H9 (cell line): ENCODE data around the gene TICRR. TPM values are rescaled to one million over a fixed set of nuclear protein-coding genes. Genes with fewer than 3 reads are reported as not detected.

Source experiments
- DNase-seq: peaks from one replicate; pipeline ENCODE4 v3.0.0-alpha.2; 2017
- H2AFZ ChIP-seq: one replicate; pipeline ENCODE4 v1.6.1; 2013; ENCODE audit warnings: mild to moderate bottlenecking, low read length, control low read depth, moderate library complexity
- H2AK5ac ChIP-seq: 2 replicates; pipeline ENCODE4 v1.6.1; 2013; ENCODE audit warnings: low read length, control low read depth, mixed read lengths; ENCODE audit not compliant: insufficient read length
- H2BK120ac ChIP-seq: one replicate; pipeline ENCODE4 v1.6.1; 2013; ENCODE audit warnings: low read depth, mild to moderate bottlenecking, low read length, control low read depth, inconsistent platforms; ENCODE audit not compliant: poor library complexity, severe bottlenecking
- H2BK12ac ChIP-seq: 2 replicates; pipeline ENCODE4 v1.6.1; 2013; ENCODE audit warnings: low read length, control low read depth, mixed read lengths, low read depth; ENCODE audit not compliant: insufficient read length
- H2BK15ac ChIP-seq: 2 replicates; pipeline ENCODE4 v1.6.1; 2013; ENCODE audit warnings: low read depth, low read length, control low read depth
- H2BK20ac ChIP-seq: one replicate; pipeline ENCODE4 v1.6.1; 2013; ENCODE audit warnings: low read depth, mild to moderate bottlenecking, low read length, control low read depth, inconsistent platforms; ENCODE audit not compliant: poor library complexity, severe bottlenecking
- H2BK5ac ChIP-seq: 2 replicates; pipeline ENCODE4 v1.6.1; 2013; ENCODE audit warnings: low read length, control low read depth, mixed read lengths; ENCODE audit not compliant: insufficient read length
- H3K14ac ChIP-seq: 2 replicates; pipeline ENCODE4 v1.6.1; 2013; ENCODE audit warnings: low read length, control low read depth; ENCODE audit not compliant: insufficient read depth
- H3K18ac ChIP-seq: 2 replicates; pipeline ENCODE4 v1.6.1; 2013; ENCODE audit warnings: low read depth, mild to moderate bottlenecking, mixed read lengths, low read length, control low read depth; ENCODE audit not compliant: insufficient read length
- H3K23ac ChIP-seq: 2 replicates; pipeline ENCODE4 v1.6.1; 2013; ENCODE audit warnings: low read length, control low read depth, mixed read lengths, low read depth; ENCODE audit not compliant: insufficient read length
- H3K23me2 ChIP-seq: 2 replicates; pipeline ENCODE4 v1.6.1; 2013; ENCODE audit warnings: low read depth, mild to moderate bottlenecking, mixed read lengths, low read length, control low read depth; ENCODE audit not compliant: insufficient read length, poor library complexity, severe bottlenecking
- H3K27ac ChIP-seq: 2 replicates; pipeline ENCODE4 v1.5.1; 2013; ENCODE audit warnings: low read length, control low read depth, mixed read lengths, low read depth; ENCODE audit not compliant: insufficient read length
- H3K27me3 ChIP-seq: 2 replicates; pipeline ENCODE4 v1.6.1; 2013; ENCODE audit warnings: low read length, control low read depth, inconsistent platforms; ENCODE audit not compliant: insufficient read depth
- H3K4ac ChIP-seq: 2 replicates; pipeline ENCODE4 v1.6.1; 2013; ENCODE audit warnings: low read depth, mild to moderate bottlenecking, control low read depth, inconsistent platforms, low read length, moderate library complexity
- H3K4me1 ChIP-seq: 2 replicates; pipeline ENCODE4 v1.6.1; 2013; ENCODE audit warnings: low read length, control low read depth, inconsistent platforms; ENCODE audit not compliant: insufficient read depth
- H3K4me2 ChIP-seq: 2 replicates; pipeline ENCODE4 v1.6.1; 2013; ENCODE audit warnings: low read length, control low read depth, mixed read lengths; ENCODE audit not compliant: insufficient read length, insufficient read depth
- H3K56ac ChIP-seq: 2 replicates; pipeline ENCODE4 v1.6.1; 2013; ENCODE audit warnings: low read depth, mild to moderate bottlenecking, mixed read lengths, low read length, control low read depth; ENCODE audit not compliant: insufficient read length
- H3K79me1 ChIP-seq: 2 replicates; pipeline ENCODE4 v1.6.1; 2013; ENCODE audit warnings: low read depth, mild to moderate bottlenecking, moderate library complexity, low read length, control low read depth, inconsistent platforms; ENCODE audit not compliant: insufficient read depth, poor library complexity, severe bottlenecking
- H3K79me2 ChIP-seq: 2 replicates; pipeline ENCODE4 v1.6.1; 2013; ENCODE audit warnings: low read length, control low read depth, inconsistent platforms; ENCODE audit not compliant: insufficient read depth
- H3K9ac ChIP-seq: 2 replicates; pipeline ENCODE4 v1.6.1; 2013; ENCODE audit warnings: low read length, control low read depth, mixed read lengths; ENCODE audit not compliant: insufficient read length; ENCODE audit errors: extremely low read depth
- H3K9me3 ChIP-seq: one replicate; pipeline ENCODE4 v1.6.1; 2013; ENCODE audit warnings: low read depth, low read length, inconsistent platforms; ENCODE audit not compliant: control insufficient read depth
- H3T11ph ChIP-seq: one replicate; pipeline ENCODE4 v1.6.1; 2013; ENCODE audit warnings: mild to moderate bottlenecking, low read length, control low read depth, inconsistent platforms
- H4K20me1 ChIP-seq: one replicate; pipeline ENCODE4 v1.6.1; 2013; ENCODE audit not compliant: control insufficient read depth, insufficient read length, insufficient read depth
- H4K5ac ChIP-seq: 2 replicates; pipeline ENCODE4 v1.6.1; 2013; ENCODE audit warnings: low read depth, mild to moderate bottlenecking, mixed read lengths, low read length, control low read depth; ENCODE audit not compliant: insufficient read length
- H4K8ac ChIP-seq: replicated peaks from 2 replicates; pipeline ENCODE4 v1.6.1; 2013; ENCODE audit warnings: low read length, control low read depth, mixed read lengths, low read depth; ENCODE audit not compliant: insufficient read length
- H4K91ac ChIP-seq: 2 replicates; pipeline ENCODE4 v1.6.1; 2013; ENCODE audit warnings: low read depth, mild to moderate bottlenecking, moderate library complexity, mixed read lengths, low read length, control low read depth; ENCODE audit not compliant: insufficient read length
- H3K27ac Mint-ChIP-seq, 3 experiments: 2 replicates in 2 of 3; 3 replicates in 1 of 3; pipeline ENCODE4 v1.8.0; 2020 to 2021; ENCODE audit warnings: mixed read lengths in 3 of 3, mild to moderate bottlenecking in 1 of 3, moderate library complexity in 1 of 3
- H3K27me3 Mint-ChIP-seq: 2 replicates; pipeline ENCODE4 v1.8.0; 2021; ENCODE audit warnings: low read depth, mild to moderate bottlenecking, moderate library complexity, mixed read lengths
- H3K36me3 Mint-ChIP-seq, 3 experiments: 2 replicates in 2 of 3; 3 replicates in 1 of 3; pipeline ENCODE4 v1.8.0; 2020 to 2021; ENCODE audit warnings: low read depth in 3 of 3, mixed read lengths in 3 of 3; ENCODE audit not compliant: insufficient read depth in 1 of 3
- H3K4me1 Mint-ChIP-seq, 2 experiments: 2 replicates each; pipeline ENCODE4 v1.8.0; 2020; ENCODE audit warnings: mixed read lengths in 2 of 2
- H3K4me3 Mint-ChIP-seq, 2 experiments: 2 replicates in 1 of 2; 3 replicates in 1 of 2; pipeline ENCODE4 v1.8.0; 2020 to 2021; ENCODE audit warnings: mild to moderate bottlenecking in 2 of 2, mixed read lengths in 2 of 2, moderate library complexity in 1 of 2
- H3K9me3 Mint-ChIP-seq, 2 experiments: 2 replicates in 1 of 2; 3 replicates in 1 of 2; pipeline ENCODE4 v1.8.0; 2020; ENCODE audit warnings: mild to moderate bottlenecking in 2 of 2, mixed read lengths in 2 of 2, moderate library complexity in 1 of 2
- WGBS: extraction: QIAGEN DNeasy Blood & Tissue Kit; methylation state at CpG from one replicate; pipeline ENCODE4 v1.1.7; 2013; ENCODE audit warnings: missing lambda C conversion rate, low lambda C conversion rate, mixed read lengths; ENCODE audit not compliant: insufficient read length; ENCODE audit errors: extremely low coverage; 5-methylcytosine and 5-hydroxymethylcytosine counted together
- total RNA-seq: library from RNA; stranded (reverse); gene quantifications from 2 replicates; pipeline ENCODE4 v1.2.1, GENCODE V29; 2021
- TF ChIP-seq, protein P1 (sequence below): fragments of 200-600 bp; sonication (generic); conservative IDR thresholded peaks from 3 replicates; pipeline ENCODE4 v1.8.0; 2021; ENCODE audit warnings: antibody characterized with exemption, mild to moderate bottlenecking

The TICRR gene
- total RNA-seq, 1 experiment from 2014 or later: 26.0 TPM

DNA sequence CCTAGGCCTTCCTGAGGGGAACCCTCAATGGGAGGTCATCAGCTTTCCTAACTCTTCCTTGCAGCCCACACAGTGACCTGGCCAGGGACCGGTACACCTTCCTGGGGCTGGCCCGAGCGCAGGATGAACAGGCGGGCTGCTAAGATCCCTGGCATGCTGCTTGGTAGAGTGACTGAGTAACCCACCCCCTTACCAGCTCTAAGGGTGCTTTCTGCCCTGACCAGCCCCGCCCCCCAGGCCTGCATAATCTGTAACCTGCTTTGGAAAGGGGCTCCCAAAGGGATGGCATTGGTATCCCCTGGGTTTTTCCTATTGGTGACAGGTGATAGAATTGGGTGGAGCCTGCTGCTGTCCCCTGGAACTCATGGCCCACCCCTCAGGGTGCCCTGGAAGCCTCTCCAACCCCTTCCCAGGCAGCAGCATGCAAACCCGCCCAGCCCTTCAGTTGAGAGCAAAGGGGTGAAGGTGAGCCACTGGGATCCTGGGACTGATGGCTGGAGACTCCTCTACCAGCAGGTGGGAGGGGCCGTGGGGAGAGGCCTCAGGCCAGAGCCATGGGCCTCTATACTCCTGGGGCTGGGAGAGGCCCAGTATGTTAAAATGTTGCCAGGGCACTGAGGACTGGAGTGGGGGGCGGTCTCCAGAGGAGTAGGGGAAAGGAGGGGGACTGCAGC lies 91.1 kb downstream of the TICRR start:
- Histone ChIP-seq H2BK20ac (no peak overlapping the region), H3T11ph (no peak overlapping the region), H3K18ac (no peak overlapping the region), H2BK120ac (no peak overlapping the region), H3K79me1 (no peaks in the 10 kb centered on the region), H3K4ac (no peak overlapping the region), H2AK5ac (no peak overlapping the region), H4K5ac (no peak overlapping the region), H4K8ac (no peak overlapping the region), H4K20me1 (no peaks in the 10 kb centered on the region), H2BK12ac (no peak overlapping the region), H3K4me1 (no peaks in the 10 kb centered on the region), H3K27ac (no peak overlapping the region), H3K79me2 (no peaks in the 10 kb centered on the region), H3K9me3 (no peaks in the 10 kb centered on the region), H4K91ac (no peak overlapping the region), H3K56ac (no peak overlapping the region), H3K23me2 (no peaks in the 10 kb centered on the region), H2BK5ac (no peak overlapping the region), H3K9ac (no peak overlapping the region), H3K27me3 (no peaks in the 10 kb centered on the region; the same call in 1 of the 2 replicates), H2AFZ (no peak overlapping the region), H2BK15ac (no peak overlapping the region), H3K4me2 (peak overlapping the region; percentile 31), H3K14ac (no peak overlapping the region), H3K23ac (no peak overlapping the region)
- Mint-ChIP-seq H3K9me3 (no peaks in the 10 kb centered on the region), H3K27ac (no peak overlapping the region), H3K4me1 (peaks cover 9 to 20% of the 10 kb centered on the region in 2 experiments), H3K36me3 (no peaks in the 10 kb centered on the region; a peak in 1 of 7 replicates), H3K4me3 (peak overlapping the region; percentile 44 to 51; a peak in 3 of 5 replicates), H3K27me3 (peaks cover 32% of the 10 kb centered on the region)
- WGBS: no CpG with 5 or more reads among the region's 8 CpGs
- DNase-seq: peak; percentile 63
- TF ChIP-seq, protein P1, sequence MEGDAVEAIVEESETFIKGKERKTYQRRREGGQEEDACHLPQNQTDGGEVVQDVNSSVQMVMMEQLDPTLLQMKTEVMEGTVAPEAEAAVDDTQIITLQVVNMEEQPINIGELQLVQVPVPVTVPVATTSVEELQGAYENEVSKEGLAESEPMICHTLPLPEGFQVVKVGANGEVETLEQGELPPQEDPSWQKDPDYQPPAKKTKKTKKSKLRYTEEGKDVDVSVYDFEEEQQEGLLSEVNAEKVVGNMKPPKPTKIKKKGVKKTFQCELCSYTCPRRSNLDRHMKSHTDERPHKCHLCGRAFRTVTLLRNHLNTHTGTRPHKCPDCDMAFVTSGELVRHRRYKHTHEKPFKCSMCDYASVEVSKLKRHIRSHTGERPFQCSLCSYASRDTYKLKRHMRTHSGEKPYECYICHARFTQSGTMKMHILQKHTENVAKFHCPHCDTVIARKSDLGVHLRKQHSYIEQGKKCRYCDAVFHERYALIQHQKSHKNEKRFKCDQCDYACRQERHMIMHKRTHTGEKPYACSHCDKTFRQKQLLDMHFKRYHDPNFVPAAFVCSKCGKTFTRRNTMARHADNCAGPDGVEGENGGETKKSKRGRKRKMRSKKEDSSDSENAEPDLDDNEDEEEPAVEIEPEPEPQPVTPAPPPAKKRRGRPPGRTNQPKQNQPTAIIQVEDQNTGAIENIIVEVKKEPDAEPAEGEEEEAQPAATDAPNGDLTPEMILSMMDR: no peak
